ENCODE measurements around the gene SHPK. TPM values are rescaled to one million over a fixed set of nuclear protein-coding genes. Genes with fewer than 3 reads are reported as not detected.

SHPK gene
- 12.8 and 14.3 TPM in 2 replicates for total RNA-seq (2012; rRNA removed)
- polyA plus RNA-seq (2012; rRNA removed): 10.7 and 11.1 TPM in 2 replicates
- polyA plus RNA-seq (2012; cell fraction: cytosol; rRNA removed): 7.5 and 9.2 TPM in 2 replicates
- 20.4 and 20.5 TPM in 2 replicates for polyA plus RNA-seq (2012; cell fraction: nucleus; rRNA removed; ENCODE audit: low replicate concordance)
- Bru-seq, nascent RNA: percentile 70 among the genes with signal in this experiment
- BruChase-seq, experiment 1, labeled RNA remaining after a 6-hour chase: percentile 96 among the genes with signal in this experiment
- percentile 94 among the genes with signal in this experiment for BruChase-seq, experiment 2, labeled RNA remaining after a 2-hour chase
- long read RNA-seq, transcript SHPK-201 (7 exons, 3,838 nt): major isoform, 12 of 17 reads
- long read RNA-seq, partial matches to known transcripts: 1 of 17 reads
- long read RNA-seq, other reads (novel, unspliced or antisense): 4 of 17 reads

GRCh38 chr17:3636154-3636907, at the start of gene SHPK, which contains the start of gene CTNS:
Gene SHPK, minus strand, starts transcription at chr17:3636250. Its CDS starts 31 bp downstream, at chr17:3636219.
Gene CTNS, plus strand, starts transcription at chr17:3636760. Its CDS starts 3,447 bp downstream, at chr17:3640207.
- Histone ChIP-seq H3K18ac (ENCODE audit: low read depth, low read length) (peak within 1 kb of the TSS; percentile 81), H3K79me1 (ENCODE audit: low read depth in 1 of 2, low read length in 2 of 2) (peaks cover 14 to 42% of the 10 kb centered on the region in 2 experiments), H4K91ac (ENCODE audit: insufficient read depth, low read depth, low read length) (peak within 1 kb of the TSS; percentile 96), H3K9me3 (ENCODE audit: control insufficient read depth, insufficient read depth, low read length) (no peaks in the 10 kb centered on the region), H3K14ac (replicated peaks; ENCODE audit: low read depth, low read length) (peak within 1 kb of the TSS; percentile 74), H3K4ac (ENCODE audit: low read depth, low read length) (peak within 1 kb of the TSS; percentile 81), H3K4me2 (ENCODE audit: low read depth, low read length) (peak within 1 kb of the TSS; percentile 98), H3K4me1 (ENCODE audit: control insufficient read depth, insufficient read depth, low read length) (peaks cover 6% of the 10 kb centered on the region), H3K36me3 (ENCODE audit: control insufficient read depth, insufficient read depth, low read length) (peaks cover 3% of the 10 kb centered on the region; the same call in 1 of the 2 replicates), H2BK15ac (ENCODE audit: low read depth, low read length) (peak within 1 kb of the TSS; percentile 78; the same call in 1 of the 3 replicates), H4K20me1 (ENCODE audit: insufficient read depth, low read length) (peaks cover 3% of the 10 kb centered on the region), H3K56ac (ENCODE audit: extremely low read depth, insufficient read depth, low read length) (peak within 1 kb of the TSS; percentile 91), H3K9ac (ENCODE audit: low read depth, low read length) (peak within 1 kb of the TSS; percentile 84), H3K4me3 (ENCODE audit: insufficient read depth, low read depth, low read length) (peak within 1 kb of the TSS; percentile 88), H3K27me3 (ENCODE audit: control insufficient read depth, insufficient read depth, low read length) (no peaks in the 10 kb centered on the region), H4K8ac (ENCODE audit: low read depth in 2 of 2, low read length in 2 of 2) (peak within 1 kb of the TSS; percentile 8 to 89; a peak in 2 of 4 replicates), H2AK5ac (ENCODE audit: low read depth, low read length) (peak within 1 kb of the TSS; percentile 83; the same call in 1 of the 2 replicates), H2AFZ (replicated peaks; ENCODE audit: low read length, poor library complexity) (peak within 1 kb of the TSS; percentile 99), H2AK9ac (replicated peaks; ENCODE audit: low read depth, low read length, poor library complexity) (peak within 1 kb of the TSS; percentile 92), H2BK20ac (ENCODE audit: low read depth, low read length) (no peak within 1 kb of the TSS), H4K5ac (ENCODE audit: low read depth, low read length) (peak within 1 kb of the TSS; percentile 79; the same call in 1 of the 2 replicates), H3K9me1 (ENCODE audit: insufficient read depth, low read length) (peaks cover 8% of the 10 kb centered on the region; the same call in 1 of the 2 replicates), H2BK120ac (ENCODE audit: low read depth, low read length) (peak within 1 kb of the TSS; percentile 94), H3K27ac (ENCODE audit: insufficient read depth, low read length) (peak within 1 kb of the TSS; percentile 93), H3K23ac (ENCODE audit: low read depth, low read length) (peak within 1 kb of the TSS; percentile 75), H2BK5ac (ENCODE audit: low read depth, low read length, poor library complexity, severe bottlenecking) (peak within 1 kb of the TSS; percentile 89)
- no peak for TF ChIP-seq RAD21 (IDR thresholded peaks at IDR 0.05; ENCODE audit: low read length)
- TF ChIP-seq ELK1 (IDR thresholded peaks at IDR 0.05; ENCODE audit: borderline replicate concordance, low read depth, low read length): no peak
- TF ChIP-seq USF2 (IDR thresholded peaks at IDR 0.05; ENCODE audit: low read depth, low read length): peak; percentile 99
- peak; percentile 77 for TF ChIP-seq FOS (IDR thresholded peaks at IDR 0.05; ENCODE audit: low read depth, low read length)
- WGBS, 2 experiments (ENCODE audit: extremely low coverage in 2 of 2, insufficient read length in 1 of 2): 0% methylated on average over 31 of the region's 68 CpGs; no CpG with 5 or more reads in 1 of the 2 experiments
- intact Hi-C loops (cut with micrococcal nuclease) (loop anchor here (5.0 kb wide), 1 partner anchor 99 kb away; no protein-coding TSS in a partner anchor), dilution Hi-C loops (cut with HindIII; ENCODE audit: low sequenced_read_pairs, unreplicated experiment) (no loop called here), in situ Hi-C loops (cut with MboI; ENCODE audit: low sequenced_read_pairs) (no loop called here)
- ChIA-PET POLR2A (ENCODE audit: unreplicated experiment) (no interaction called here), CTCF (interaction anchor here (2.5 kb wide), 1 partner anchor 12 kb away, joined by 10 read pairs; no protein-coding TSS in a partner anchor)
- DNase-seq (peak; percentile 94), ATAC-seq (ENCODE audit: low read depth) (peak; percentile 98)
- BruUV-seq (replicated peaks): TSS peak; percentile 44
